Activated effector memory CD4-positive, alpha-beta T cell treated with anti-CD3 and anti-CD28 coated beads, Interleukin-2, amount 50 U/mL, for 16 hours (primary cell): Measurements from ENCODE around the gene DHRS7.

Experiments used
- DNase-seq: peaks from one replicate; pipeline ENCODE4 v3.0.0-alpha.2; 2020

DHRS7 gene

DNA sequence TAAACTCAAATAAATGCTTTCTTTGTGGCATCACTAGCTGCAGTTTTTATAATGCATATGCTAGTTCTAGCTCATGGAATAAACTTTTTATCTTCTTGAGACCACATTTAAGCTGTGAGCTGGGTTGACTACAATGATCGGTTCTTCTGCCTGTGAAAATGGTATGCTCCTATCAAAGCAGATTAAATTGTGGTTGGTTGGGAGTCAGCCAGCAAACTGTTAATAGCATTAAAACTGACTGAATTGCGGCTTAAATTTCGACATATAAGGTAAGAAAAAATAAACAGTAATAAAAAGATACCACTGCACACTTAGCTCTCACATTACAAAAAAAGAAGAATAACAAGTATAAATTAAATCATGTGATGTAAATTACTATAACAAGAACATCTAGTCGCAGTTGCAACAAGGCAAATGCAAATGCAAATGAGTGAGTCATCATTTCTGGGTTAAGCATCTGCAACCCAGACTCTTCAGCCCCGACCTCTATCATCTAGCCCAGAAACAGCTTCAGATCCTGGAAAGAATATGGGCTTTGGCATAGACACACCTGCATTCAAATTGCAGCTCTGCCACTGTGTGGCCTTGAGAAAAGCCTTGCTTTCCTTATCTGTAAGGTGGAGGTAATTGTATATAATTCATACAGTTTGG is 19.8 kb upstream of the DHRS7 start:
- DNase-seq: no peak

DNA sequence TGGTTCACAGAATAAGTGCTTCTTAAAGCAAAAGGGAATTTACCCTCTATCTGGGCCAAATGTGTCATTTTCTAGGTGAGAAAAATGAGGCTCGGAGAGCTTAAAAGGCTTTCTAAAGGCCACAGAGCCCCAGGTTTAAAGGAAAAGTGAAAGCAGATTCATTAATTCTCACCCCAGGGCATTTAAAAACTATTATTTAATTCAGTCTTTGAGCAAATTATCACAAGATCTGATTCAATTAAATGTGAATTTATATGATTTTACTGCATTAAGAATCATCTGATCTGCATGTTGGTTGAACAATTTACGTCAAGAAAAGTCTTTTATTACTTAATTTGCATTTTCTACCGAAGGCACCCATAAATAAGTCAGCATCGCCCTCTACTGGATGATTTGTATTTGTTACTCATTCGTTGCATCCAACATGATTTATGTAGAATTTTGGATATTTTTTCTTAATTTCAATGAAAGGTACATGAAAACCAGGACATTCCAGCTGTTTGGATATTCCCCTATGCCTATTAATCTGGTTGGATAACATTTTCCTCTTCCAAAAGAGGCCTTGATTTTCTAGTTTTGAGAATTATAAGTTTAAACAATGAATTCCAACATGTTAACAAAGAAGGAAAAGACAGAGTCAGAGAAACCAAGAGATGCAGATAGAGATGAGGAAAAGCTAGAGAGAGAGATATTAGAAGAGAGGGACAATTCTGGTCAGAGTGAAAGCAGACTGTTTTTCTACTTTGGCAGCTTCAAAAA is 19.1 kb upstream of the DHRS7 start:
- no peak for DNase-seq

DNA sequence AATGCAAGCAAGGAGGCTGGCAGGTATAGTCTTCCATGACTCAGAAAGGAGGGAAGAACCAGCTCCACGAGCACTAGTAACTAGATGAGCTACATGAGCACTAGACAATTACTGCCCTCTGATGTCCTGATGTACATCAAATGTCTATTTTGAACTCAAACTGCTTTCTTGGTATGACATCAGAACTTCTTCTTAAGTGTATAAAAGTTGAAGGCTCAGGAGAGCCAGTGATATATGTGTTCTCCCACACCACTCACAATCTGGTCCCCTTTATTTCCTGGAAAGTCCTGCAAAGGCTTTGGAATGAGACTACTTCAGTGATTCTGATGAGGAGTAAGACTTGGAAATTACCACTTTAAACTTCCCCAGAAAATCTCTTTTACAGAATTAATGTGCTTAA is 18.5 kb upstream of the DHRS7 start:
- no peak for DNase-seq

DNA sequence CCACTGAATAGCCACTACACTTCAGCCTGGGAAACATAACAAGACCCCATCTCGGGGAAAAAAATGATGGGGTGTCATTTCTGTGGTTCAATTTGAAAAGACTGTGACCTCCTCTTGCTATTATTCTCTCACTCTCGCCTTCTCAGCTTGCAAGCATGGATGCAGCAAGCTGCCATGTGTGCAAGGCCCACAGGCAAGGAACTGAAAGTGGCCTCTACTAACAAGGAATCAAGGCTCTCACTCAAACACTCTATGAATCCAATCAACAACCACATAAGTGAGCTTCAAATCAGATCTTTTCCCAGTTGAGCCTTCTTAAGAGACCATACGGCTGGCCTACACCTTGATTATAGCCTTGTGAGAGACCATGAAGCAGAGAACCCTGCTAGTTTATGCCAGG is 17.9 kb upstream of the DHRS7 start:
- DNase-seq: no peak

GRCh38 chr14:60179431-60179869 is 14.3 kb upstream of the DHRS7 start:
- DNase-seq: no peak

DNA sequence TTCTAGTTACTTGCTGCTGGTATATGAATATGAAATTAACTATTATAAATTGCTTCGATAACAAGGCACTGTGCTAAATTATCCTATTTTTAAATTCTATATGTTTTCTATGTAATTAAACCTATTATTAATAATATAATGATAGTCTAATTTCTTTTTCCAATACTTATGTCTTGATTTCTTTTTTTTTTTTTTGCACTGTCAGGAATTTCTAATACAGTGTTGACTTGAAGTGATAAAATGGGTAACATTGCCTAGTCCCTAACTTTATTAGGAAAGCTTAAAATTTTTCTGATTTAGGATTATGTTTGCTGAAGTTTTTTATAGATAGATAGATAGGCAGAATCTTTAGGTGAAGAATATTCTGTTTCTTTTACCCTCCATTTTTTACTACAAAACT is 13.6 kb upstream of the DHRS7 start:
- DNase-seq: no peak

DNA sequence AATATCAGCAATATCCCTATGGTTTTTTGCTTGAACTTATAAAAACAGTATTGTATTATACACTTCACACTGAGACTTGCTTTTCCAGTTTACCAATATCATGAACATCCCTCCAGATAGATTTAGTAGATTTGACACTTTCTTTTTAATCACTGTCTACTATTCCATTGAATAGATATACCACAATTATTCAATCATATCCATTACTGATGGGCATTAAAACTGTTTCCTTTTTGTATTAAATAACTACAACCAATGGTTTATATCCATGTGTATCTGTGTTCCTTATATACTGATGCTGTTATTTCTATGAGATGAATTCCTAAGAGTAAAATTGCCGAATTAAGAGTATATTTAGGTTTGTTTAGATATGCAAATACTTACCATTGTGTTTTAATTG is 13.0 kb upstream of the DHRS7 start:
- no peak for DNase-seq

DNA sequence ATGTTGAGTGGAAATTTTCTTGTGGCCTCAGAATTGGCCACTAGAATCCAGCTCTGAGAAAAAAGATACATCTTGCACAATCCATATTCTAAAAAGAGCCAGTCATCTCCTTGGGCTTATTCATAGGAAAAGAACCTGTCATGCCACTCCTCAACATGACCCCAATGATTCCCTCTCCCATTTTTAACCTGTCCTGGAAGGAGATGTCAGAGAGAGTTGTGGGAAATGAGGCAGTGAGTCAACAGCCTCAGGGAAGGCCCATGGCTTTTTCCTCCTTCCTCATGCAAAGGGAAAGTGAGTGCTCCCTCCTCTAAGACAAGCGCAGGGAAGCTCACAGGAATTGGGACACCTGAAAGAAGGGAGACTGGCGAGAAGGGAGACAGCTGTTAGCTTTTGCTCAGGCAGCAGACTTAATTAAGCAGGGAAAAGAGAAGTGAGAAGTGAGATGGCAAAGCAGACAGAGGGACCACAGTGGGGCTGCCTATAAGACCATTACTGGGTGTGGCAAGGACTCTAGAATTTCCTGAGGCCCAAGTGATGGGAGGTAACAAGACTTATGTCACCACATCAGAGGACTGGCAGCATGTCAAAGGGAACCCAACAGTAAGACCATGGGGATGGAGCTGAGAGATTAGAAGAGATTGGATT is 10.2 kb upstream of the DHRS7 start:
- DNase-seq: no peak

GRCh38 chr14:60174352-60175254 is 9.4 kb upstream of the DHRS7 start:
- DNase-seq: no peak

DNA sequence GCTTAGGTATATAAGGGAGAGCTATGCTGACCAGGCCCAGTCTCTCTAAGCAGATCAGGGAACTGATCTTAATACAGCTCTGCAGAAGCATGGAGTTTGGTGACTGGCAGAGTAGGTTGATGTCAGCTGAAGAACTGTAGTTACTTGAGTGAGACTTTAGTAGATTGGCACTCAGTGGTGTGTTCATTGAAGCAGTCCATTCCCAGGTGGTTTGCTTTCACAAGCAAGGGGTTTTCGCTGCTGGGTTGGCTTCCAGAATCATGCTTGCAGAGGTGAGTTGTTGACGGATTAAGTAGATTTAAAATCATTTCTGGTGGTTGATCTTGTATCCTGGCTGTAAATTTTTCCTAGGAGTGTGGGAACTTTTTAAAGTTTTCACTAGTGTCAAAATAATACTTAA is 6.5 kb upstream of the DHRS7 start:
- DNase-seq: no peak

DNA sequence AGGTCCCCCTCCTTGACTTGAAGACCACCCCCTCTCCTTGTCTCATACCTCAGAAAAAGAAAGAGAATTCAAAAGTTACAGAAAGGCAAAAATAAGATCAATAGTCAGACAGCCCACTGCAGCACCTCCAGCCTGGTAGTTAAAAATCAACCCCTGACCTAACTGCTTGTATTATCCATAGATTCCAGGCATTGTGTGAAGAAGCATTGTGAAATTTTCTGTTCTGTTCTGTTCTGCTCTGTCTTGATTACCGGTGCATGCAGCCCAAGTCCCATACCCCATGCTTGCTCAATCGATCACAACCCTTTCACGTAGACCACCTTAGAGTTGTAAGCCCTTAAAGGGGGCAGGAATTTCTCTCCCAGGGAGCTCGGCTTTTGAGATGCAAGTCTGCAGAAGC is 5.8 kb upstream of the DHRS7 start:
- DNase-seq: no peak

DNA sequence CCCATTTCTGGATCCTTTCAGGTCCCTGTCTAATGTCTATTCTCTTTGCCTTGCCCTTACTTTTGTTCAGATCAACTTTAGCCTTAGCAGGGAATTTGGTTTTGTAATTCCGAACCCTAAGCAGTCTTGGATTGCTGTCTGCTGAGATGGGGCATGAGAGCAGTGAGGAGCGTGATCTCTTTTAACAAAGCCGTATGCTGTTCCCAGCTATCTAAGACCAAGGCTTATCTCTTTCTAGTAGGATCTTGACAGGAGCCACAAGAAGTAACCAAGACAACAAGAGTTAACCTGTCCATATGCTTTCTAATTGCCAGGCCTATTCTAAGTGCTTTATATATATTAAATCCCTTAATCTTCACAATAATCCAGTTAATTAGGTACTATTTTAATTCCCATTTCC is 4.5 kb upstream of the DHRS7 start:
- no peak for DNase-seq

GRCh38 chr14:60166142-60166541 is 944 bp upstream of the DHRS7 start:
- no peak for DNase-seq

DNA sequence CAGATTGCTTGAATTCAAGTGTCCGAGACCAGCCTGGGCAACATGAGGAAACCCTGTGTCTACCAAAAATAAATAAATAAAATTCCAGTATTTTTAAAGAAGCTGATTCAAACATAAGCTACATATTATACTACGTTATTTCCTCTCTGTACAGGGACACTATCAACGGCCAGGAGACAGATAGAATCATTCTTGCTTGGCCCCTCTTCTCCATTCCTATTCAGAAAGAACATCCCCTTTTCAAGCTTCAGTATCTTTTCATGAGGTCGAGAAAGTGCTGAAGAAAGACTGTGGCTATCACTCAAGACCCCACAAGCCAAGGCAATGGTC is 314 bp upstream of the DHRS7 start:
- no peak for DNase-seq

GRCh38 chr14:60164404-60164711 is 840 bp downstream of the DHRS7 start:
- no peak for DNase-seq

GRCh38 chr14:60163693-60164092 is 1.5 kb downstream of the DHRS7 start:
- DNase-seq: no peak

- no peak for DNase-seq
These were observed 3.7 kb downstream of the DHRS7 start for GRCh38 chr14:60161196-60162107.

DNA sequence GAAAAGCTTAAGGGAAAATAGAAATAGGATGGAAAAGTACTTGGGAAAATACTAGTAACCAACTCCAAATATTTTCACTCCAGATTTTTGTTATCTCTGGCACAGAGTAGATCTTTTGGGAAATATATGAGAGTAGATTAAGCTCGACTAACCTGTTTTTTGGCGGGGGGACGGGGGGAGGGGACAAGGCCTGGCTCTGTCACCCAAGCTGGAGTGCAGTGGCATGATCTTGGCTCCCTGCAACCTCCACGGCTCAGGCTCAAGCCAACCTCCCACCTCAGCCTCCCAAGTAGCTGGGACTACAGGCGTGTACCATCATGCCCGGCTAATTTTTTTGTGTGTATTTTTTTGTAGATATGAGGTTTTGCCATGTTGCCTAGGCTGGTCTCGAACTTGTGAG is 4.8 kb downstream of the DHRS7 start:
- no peak for DNase-seq

DNA sequence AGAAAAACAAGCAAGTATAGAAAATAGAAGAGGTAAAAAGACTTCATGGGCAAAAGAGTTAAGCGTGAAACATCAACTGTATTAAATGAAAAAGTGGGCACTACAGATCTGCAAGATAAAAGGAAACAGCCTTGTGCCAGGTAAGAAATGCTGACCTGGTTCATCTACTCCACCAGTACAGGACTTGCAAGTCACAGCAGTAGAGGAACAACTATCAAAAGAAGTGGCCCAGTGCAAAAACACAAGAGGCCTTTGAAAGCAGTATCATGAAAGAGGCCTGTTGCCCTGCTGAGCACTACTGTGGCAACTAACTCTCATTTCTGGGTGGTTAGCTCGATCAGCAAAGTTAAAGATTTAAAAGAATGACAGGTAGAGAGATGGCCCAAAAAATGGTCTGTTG is 10.5 kb downstream of the DHRS7 start:
- DNase-seq: no peak

DNA sequence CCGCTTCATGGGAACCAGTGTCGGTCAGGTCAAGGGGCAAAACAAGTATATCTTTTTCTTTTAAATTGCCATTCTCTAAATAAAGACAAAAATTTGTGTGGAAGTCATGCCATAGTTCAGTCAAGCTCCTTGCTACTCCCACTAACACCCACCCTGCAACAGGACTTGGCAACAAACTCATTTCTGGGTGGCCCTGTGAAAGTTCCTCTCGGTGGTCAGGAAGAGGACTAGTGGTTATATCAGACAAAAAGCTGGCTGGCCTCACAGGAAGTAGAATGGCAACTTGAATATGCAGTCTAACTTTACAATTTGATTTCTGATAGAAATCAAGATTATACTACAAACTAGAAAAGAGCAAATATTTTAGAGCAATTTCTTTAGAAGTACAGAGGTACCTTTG is 11.2 kb downstream of the DHRS7 start:
- DNase-seq: no peak

GRCh38 chr14:60151715-60152114 is 13.5 kb downstream of the DHRS7 start:
- DNase-seq: peak; percentile 89

GRCh38 chr14:60134702-60135101 is 30.5 kb downstream of the DHRS7 start:
- no peak for DNase-seq

DNA sequence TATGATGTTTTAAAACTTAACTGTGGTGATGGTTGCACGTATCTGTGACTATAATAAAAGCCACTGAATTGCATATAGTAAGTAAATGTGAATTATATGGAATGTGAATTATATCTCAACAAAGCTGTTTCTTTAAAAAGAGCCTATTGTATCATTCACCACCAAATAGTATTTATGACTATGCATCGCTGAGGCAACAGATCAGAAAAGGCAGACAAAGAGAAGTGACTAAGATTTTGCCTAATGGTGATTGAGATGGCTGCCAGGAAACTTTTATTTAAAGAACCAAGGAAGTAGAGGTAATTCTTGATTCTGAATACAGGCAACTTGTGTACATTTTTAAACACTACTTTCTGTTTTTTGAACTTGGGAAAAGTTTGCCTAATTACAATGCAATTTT is 31.7 kb downstream of the DHRS7 start:
- no peak for DNase-seq
